Duodenal mucosa (tissue), 2 donors: ENCODE measurements around the gene KRT80.

Experiments used
- H3K27ac ChIP-seq: one replicate; pipeline ENCODE4 v1.7.0; 2013; ENCODE audit warnings: low read depth, low read length
- H3K27me3 ChIP-seq, 2 donors: one replicate each; pipeline ENCODE4 v1.7.0; 2013; ENCODE audit warnings: low read length in 2 of 2, control low read depth in 1 of 2; ENCODE audit not compliant: insufficient read depth in 2 of 2, control insufficient read depth in 1 of 2
- H3K36me3 ChIP-seq, 2 donors: one replicate each; pipeline ENCODE4 v1.7.0; 2013; ENCODE audit warnings: low read length in 2 of 2, control low read depth in 1 of 2; ENCODE audit not compliant: insufficient read depth in 2 of 2, control insufficient read depth in 1 of 2
- H3K4me1 ChIP-seq, 2 donors: one replicate each; pipeline ENCODE4 v1.7.0; 2013; ENCODE audit warnings: low read length in 2 of 2, control low read depth in 1 of 2; ENCODE audit not compliant: insufficient read depth in 2 of 2, control insufficient read depth in 1 of 2
- H3K4me3 ChIP-seq, 2 donors: one replicate each; pipeline ENCODE4 v1.7.0; 2013; ENCODE audit warnings: low read length in 2 of 2, low read depth in 1 of 2
- H3K9ac ChIP-seq, 2 donors: one replicate each; pipeline ENCODE4 v1.7.0; 2013; ENCODE audit warnings: low read length in 2 of 2, low read depth in 1 of 2
- H3K9me3 ChIP-seq, 2 donors: one replicate each; pipeline ENCODE4 v1.7.0; 2013; ENCODE audit warnings: low read length in 2 of 2, control low read depth in 1 of 2; ENCODE audit not compliant: control insufficient read depth in 1 of 2

KRT80 gene

DNA sequence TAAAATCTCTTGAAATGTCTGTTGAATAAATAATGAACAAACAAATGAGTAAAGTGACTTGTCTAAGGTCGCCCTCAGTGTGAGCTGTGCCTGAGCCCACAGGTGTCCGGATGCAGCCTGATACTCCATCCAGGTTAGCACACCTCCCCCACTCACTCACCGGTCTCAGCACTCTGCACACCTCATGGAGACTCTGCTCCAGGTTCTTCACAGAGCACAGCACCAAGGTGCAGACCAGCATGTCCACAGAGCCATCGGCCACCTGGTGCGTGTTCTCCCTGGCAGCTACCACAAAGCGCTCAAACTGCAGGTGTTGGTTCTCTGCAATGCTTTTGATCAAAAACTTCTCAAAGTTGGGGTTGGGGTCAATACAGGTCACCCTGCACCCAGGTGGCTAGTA, 37.1 kb upstream of the KRT80 start:
- no peaks in the 10 kb centered on the region for H3K36me3 ChIP-seq
- no peak overlapping the region for H3K9ac ChIP-seq
- no peaks in the 10 kb centered on the region for H3K9me3 ChIP-seq
- H3K27ac ChIP-seq = no peak overlapping the region
- H3K27me3 ChIP-seq = peaks cover 8 to 10% of the 10 kb centered on the region in 2 donors
- H3K4me3 ChIP-seq = no peak overlapping the region
- peaks cover 7 to 14% of the 10 kb centered on the region in 2 donors for H3K4me1 ChIP-seq

GRCh38 chr12:52228366-52228765, 36.6 kb upstream of the KRT80 start:
- Histone ChIP-seq H3K27me3 (peaks cover 7 to 8% of the 10 kb centered on the region in 2 donors), H3K36me3 (no peaks in the 10 kb centered on the region), H3K4me3 (no peak overlapping the region), H3K27ac (no peak overlapping the region), H3K4me1 (peaks cover 7 to 14% of the 10 kb centered on the region in 2 donors), H3K9ac (no peak overlapping the region), H3K9me3 (no peaks in the 10 kb centered on the region)

DNA sequence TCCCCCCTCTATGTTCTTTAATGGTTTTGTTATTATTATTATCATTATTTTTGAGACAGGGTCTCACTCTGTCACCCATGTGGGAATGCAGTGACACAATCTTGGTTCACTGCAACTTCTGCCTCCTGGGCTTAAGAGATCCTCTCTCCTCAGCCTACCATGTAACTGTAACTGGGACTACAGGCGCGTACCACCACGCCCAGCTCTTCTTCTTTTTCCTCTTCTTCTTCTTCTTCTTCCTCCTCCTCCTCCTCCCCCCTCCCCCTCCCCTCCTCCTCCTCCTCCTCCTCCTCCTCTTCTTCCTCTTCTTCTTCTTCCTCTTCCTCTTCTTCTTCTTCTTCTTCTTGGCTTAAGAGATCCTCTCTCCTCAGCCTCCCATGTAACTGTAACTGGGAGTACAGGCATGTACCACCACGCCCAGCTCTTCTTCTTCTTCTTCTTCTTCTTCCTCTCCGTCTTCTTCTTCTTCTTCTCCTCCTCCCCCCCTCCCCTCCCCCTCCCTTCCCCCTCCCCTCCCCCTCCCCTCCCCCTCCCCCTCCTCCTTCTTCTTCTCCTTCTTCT, 35.9 kb upstream of the KRT80 start:
- no peak overlapping the region for H3K27ac ChIP-seq
- peaks cover 7 to 13% of the 10 kb centered on the region in 2 donors for H3K4me1 ChIP-seq
- H3K36me3 ChIP-seq = no peaks in the 10 kb centered on the region

DNA sequence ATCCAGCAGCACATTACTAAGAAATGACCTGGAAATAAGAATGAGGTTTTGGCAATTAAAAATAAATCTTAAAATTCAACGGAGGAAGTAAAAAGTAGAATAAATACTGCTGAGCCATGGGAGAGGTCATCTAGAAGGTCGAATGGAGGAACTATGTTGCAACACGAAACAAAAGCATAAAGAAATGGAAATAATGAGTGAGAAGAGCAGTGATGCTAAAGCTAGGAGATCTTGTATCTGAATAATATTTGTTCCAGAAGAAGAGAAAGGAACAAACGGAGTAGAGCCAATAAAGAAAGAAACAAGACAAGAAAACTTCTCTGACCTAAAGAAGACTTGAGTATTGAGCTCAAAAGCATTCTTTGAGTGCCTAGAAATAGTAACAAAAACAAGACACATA, 34.6 kb upstream of the KRT80 start:
- Histone ChIP-seq H3K9ac (no peak overlapping the region), H3K4me1 (peaks cover 0 to 4% of the 10 kb centered on the region in 2 donors), H3K36me3 (no peaks in the 10 kb centered on the region), H3K4me3 (no peak overlapping the region), H3K27ac (no peak overlapping the region), H3K27me3 (peaks cover 3 to 4% of the 10 kb centered on the region in 2 donors), H3K9me3 (no peaks in the 10 kb centered on the region)

More for the DNA sequence above, 35.9 kb upstream of the KRT80 start:
- Histone ChIP-seq H3K9me3 (no peaks in the 10 kb centered on the region), H3K4me3 (no peak overlapping the region), H3K9ac (no peak overlapping the region), H3K27me3 (peaks cover 7 to 9% of the 10 kb centered on the region in 2 donors)

DNA sequence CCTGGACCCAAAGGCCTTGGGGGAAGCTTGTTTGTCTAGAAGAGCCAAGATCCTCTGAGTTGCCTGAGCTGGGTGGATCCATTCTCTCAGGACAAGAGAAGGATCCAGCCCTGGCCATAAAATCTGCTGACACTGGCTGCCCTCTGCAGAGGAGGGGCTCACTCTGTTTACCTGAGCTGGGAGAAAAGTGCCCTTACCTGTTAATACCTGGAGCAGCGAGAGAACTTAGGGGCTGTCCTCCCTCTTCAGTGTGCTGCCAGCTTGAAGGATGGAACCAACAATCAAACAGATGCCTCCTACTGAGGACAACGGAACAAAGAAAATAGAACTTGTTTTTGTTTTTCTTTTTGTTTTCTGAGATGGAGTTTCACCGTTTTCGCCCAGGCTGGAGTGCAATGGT, 33.9 kb upstream of the KRT80 start:
- no peak overlapping the region for H3K4me3 ChIP-seq
- peaks cover 3 to 4% of the 10 kb centered on the region in 2 donors for H3K27me3 ChIP-seq
- H3K27ac ChIP-seq = no peak overlapping the region
- no peak overlapping the region for H3K9ac ChIP-seq
- H3K9me3 ChIP-seq = no peaks in the 10 kb centered on the region
- H3K36me3 ChIP-seq = no peaks in the 10 kb centered on the region
- H3K4me1 ChIP-seq = peaks cover 0 to 7% of the 10 kb centered on the region in 2 donors

DNA sequence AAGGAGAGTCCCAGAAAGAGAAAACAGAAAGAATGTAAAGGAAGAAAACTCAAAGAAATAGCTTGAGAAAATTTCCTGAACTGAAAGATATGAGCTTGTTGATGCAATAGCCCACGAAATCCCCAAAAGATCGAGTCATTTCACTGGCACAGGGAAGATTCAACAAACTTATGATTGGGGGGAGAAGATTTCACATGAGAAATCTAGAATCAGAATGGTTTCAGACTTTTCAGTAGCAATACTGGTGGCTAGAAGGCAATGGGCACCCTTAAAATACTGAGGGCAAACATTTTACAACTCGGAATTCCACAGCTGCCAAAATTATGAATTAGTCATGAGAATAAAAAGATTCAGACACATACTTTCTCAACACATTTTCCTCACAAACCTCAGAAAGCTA, 32.3 kb upstream of the KRT80 start:
- H3K4me1 ChIP-seq = peaks cover 0 to 7% of the 10 kb centered on the region in 2 donors
- peaks cover 3 to 4% of the 10 kb centered on the region in 2 donors for H3K27me3 ChIP-seq
- H3K9me3 ChIP-seq = no peaks in the 10 kb centered on the region
- no peaks in the 10 kb centered on the region for H3K36me3 ChIP-seq
- H3K4me3 ChIP-seq = no peak overlapping the region
- H3K27ac ChIP-seq = no peak overlapping the region
- H3K9ac ChIP-seq = no peak overlapping the region

- H3K4me1 ChIP-seq = peaks cover 0 to 7% of the 10 kb centered on the region in 2 donors
- peaks cover 3 to 4% of the 10 kb centered on the region in 2 donors for H3K27me3 ChIP-seq
- H3K9me3 ChIP-seq = no peaks in the 10 kb centered on the region
- no peak overlapping the region for H3K27ac ChIP-seq
- no peak overlapping the region for H3K9ac ChIP-seq
- no peak overlapping the region for H3K4me3 ChIP-seq
- no peaks in the 10 kb centered on the region for H3K36me3 ChIP-seq
These were observed 31.7 kb upstream of the KRT80 start for GRCh38 chr12:52223406-52224039.

GRCh38 chr12:52222692-52223091, 30.9 kb upstream of the KRT80 start:
- Histone ChIP-seq H3K9me3 (no peaks in the 10 kb centered on the region), H3K27me3 (peaks cover 3 to 4% of the 10 kb centered on the region in 2 donors), H3K9ac (no peak overlapping the region), H3K27ac (no peak overlapping the region), H3K4me1 (peaks cover 0 to 9% of the 10 kb centered on the region in 2 donors), H3K36me3 (no peaks in the 10 kb centered on the region), H3K4me3 (no peak overlapping the region)

DNA sequence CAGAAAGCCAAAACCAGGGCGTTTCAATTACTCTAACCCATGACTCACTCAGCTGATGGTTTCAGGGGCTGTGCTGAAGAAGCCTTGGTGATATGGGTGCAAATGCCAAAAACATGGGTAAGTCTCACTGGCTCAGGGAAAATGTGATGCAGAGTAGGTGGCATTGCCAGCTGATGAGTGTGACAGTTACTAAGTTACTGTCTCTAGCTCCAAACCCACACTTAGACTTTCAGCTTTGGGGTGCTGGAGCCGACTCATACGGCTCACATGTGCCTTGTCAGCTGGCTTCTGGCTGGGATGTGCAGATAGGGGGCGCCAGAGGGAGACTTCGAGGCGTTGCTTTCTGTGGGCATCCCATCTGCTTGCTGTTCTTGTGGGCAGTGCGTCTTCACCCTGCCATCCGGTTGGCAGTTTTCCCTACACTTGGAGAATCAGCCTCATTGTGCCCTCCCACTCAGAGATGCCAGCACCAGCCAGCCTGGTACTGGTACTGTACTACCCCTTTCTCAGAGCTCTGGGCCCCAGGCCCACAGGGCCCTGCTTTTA, 30.2 kb upstream of the KRT80 start:
- H3K4me1 ChIP-seq = peaks cover 0 to 16% of the 10 kb centered on the region in 2 donors
- no peak overlapping the region for H3K9ac ChIP-seq
- no peaks in the 10 kb centered on the region for H3K9me3 ChIP-seq
- no peak overlapping the region for H3K27ac ChIP-seq
- H3K36me3 ChIP-seq = no peaks in the 10 kb centered on the region
- no peak overlapping the region for H3K4me3 ChIP-seq
- H3K27me3 ChIP-seq = peaks cover 3 to 4% of the 10 kb centered on the region in 2 donors

DNA sequence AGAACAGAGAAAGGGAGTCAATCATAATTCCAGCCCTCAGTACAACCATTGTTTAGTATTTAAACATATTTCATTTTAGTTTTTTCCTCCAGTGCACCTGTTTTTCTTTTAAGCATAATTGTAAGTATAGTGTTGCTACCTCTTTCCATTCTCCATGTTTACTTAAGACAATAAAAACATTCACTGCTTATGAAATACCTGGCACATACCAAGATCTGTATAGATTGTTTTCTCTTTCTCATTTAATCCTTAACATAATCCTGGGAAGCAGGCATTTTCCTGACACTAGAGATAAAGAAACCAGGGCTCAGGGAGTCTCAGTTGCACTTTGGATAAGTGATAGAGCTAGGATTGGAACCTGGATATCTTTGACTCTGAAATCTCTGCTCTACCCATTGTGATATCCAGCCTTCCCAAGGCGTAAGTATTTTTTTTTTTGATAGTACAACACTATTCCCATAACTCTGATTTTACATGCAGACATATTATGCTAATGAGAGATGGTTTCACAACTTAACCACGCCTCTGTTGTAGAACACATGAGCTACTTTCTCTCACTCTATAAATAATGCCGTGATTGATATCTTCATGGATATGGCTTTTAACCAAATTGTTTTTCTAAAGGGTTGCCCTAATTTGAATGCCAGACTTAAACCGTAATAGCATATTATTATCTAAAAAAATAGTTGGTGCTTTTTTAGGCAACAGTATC, 29.4 kb upstream of the KRT80 start:
- Histone ChIP-seq H3K36me3 (no peaks in the 10 kb centered on the region), H3K9ac (no peak overlapping the region), H3K27ac (no peak overlapping the region), H3K4me3 (no peak overlapping the region), H3K4me1 (peaks cover 3 to 22% of the 10 kb centered on the region in 2 donors), H3K9me3 (no peaks in the 10 kb centered on the region), H3K27me3 (peaks cover 3 to 4% of the 10 kb centered on the region in 2 donors)
